DMS114 treated with DMSO at 0.1 percent for 48 hours (cell line): Measurements from ENCODE around the gene WDR6.
"Not testable (repeated sequence)": the region's sequence is repeated elsewhere in the genome, so short reads cannot be mapped to it uniquely, and the experiment has no call there.

Experiments
- DNase-seq: peaks from one replicate; lab custom pipeline; 2025; ENCODE audit not compliant: unreplicated experiment; lab: John Stamatoyannopoulos, UW

WDR6 gene

GRCh38 chr3:48990636-48991469 is 16.3 kb upstream of the WDR6 start:
- peak; percentile 17 for DNase-seq

DNA sequence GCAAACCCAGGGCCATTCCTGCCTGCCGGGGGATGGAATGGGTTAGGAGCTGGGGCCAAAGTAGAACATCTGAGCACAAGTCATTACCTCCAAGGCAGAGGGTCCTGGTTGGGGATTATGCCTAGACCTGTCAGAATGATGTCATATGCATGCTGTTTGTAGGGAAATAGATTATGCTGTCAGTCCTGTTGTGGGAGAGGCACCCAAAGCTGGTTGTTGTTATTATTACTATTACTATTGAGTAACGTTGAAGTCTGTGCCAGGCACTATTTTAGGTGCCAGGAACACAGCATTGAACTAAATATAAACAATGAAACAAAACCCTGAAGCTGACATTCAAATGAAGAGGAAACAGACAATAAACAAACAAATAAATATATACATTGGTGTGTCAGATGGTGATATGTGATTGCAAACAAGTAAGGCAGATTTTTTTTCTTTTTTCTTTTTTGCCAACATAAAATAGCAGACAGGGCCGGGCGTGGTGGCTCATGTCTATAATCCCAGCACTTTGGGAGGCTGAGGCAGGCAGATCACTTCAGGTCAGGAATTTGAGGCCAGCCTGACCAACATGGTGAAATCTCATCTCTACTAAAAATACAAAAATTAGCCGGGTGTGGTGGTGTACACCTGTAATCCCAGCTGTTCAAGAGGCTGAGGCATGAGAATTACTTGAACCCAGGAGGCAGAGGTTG is 15.2 kb upstream of the WDR6 start:
- no peak for DNase-seq

GRCh38 chr3:48993834-48994233 is 13.4 kb upstream of the WDR6 start:
- no peak for DNase-seq

DNA sequence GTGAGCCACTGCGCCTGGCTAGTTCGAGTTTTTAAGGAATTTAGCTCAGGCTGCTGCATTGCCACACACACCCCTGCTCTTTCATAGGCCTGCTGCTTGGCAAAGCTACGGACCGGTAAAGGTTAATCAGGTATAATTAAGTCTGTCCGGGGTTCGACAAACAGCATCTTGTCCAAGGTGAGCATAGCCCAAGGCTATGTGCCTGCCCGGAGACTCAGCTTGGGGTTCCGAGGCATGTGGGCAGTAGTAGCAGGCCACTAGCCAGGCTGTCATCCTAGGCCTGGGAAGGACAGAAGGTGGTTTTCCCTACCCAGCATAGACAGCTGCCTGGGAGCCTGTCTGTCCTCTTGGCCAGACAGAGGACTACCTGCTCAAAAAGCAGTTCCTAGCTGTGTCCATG is 10.6 kb upstream of the WDR6 start:
- no peak for DNase-seq

DNA sequence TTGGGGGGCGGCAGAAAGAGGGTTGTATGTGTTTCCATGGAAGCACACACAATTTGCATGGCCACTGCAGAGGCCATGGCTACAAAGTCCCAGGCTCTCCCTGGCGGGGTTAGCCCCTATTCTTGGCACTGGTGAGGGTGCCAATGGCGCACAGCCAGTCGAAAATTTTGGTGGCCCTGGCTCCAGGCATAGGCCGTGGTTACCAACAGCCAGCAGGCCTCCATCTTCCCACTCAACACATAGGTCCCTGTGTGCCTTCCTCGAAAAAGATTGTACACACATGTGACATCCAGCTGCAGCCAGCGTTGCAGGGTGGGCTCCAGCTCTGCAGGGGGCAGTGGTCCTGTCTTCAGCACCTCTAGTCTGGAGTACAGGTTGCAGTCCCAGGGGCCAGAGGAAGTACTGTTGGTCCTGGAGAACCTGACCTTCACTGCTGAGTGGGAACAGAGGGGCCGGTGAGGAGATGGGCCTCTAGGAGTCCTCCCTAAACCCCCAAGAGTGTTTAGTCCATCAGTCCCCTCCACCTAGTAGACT is 10.0 kb upstream of the WDR6 start:
- DNase-seq = no peak

- DNase-seq = no peak
These were observed 9.2 kb upstream of the WDR6 start for GRCh38 chr3:48997714-48998637.

DNA sequence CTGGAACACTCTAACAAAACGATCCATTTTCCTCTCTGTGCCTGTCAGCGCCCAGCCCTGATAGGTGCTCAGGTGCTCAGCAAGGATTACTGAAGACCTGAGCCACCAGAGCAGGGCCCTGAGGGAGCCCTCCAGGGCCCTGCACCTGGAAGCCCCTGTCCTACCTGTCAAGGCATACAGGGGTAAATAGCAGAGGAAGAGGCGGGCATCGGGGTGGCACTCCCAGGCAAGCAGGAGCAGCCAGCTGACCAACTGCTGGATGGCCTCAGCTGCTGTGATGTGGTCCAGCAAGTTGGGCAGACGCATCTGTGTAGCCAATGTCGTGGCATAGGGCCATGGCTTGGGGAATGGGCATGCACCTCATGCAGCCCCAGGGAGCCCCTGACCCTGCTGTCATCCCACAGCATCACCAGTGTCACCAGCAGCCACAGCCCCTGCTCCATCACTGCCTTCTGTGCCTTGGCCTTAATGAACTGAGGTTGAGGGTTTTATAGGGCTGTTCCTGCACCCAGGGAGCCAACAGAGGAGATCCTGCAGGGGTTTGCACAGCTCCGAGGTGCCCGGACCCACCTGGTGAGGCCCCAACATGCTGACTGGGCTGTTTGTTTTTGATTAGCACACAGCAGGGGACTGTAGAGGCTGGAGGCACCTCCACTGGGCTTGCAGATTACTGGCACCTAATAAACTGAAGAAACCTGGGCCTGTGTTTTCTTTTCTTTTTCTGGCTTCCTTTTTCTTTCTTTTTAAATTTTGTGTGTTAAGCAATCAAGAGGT is 7.9 kb upstream of the WDR6 start:
- no peak for DNase-seq

- DNase-seq = no peak
These were observed 6.0 kb upstream of the WDR6 start for GRCh38 chr3:49001155-49001554.

GRCh38 chr3:49004352-49005302 is 2.6 kb upstream of the WDR6 start:
- DNase-seq = no peak

DNA sequence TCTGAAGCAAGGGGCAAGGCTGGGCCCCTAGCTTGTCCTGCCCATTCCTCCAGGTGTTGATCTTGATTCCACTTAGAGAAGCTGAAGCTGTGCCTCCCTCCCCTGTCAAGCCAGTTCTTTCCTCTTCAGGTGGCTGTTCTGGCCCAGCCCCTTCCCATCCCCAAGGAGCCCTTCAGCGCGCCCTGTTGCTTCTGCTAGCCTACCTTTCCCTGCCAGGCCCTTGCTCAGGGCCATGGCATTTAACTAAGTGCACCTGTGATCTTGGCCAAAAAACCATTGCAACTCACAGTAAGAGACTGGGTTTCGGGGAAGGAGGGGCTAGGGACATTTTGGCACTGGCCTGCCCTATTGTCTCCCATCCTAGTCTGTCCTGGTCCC is 1.9 kb upstream of the WDR6 start:
- no peak for DNase-seq

DNA sequence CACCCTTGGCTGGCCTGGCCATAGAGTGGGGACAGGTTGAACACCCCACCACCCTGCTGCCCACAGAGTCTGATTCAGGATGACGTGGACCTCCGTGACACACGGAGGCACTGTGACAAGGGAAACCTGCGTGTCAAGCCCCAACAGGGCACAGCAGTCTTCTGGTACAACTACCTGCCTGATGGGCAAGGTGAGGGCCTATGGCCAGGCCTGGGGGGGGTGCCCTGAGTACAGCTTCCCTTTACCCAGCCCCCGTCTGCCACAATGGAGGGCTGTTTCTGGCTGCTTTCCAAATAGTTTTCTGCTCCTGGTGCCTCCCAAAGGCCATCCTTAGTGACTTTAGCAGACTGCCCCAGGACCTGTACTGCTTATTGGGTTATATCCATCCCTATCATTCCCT is 1.2 kb upstream of the WDR6 start:
- no peak for DNase-seq

DNA sequence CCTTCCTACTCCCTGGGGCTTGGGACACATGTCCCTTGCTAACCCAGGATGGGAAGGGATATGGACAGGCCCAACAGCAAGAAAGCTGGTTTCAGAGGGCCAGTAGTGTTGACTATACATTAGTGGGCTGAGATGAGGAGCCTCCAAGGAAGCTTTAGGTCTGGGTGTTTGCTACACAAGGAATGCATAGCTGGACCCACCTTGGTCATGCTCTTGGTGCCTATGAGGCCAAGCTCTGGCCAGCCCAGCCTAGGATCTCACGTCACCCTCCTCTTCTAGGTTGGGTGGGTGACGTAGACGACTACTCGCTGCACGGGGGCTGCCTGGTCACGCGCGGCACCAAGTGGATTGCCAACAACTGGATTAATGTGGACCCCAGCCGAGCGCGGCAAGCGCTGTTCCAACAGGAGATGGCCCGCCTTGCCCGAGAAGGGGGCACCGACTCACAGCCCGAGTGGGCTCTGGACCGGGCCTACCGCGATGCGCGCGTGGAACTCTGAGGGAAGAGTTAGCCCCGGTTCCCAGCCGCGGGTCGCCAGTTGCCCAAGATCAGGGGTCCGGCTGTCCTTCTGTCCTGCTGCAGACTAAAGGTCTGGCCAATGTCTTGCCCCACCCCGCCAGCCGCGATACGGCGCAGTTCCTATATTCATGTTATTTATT is 653 bp upstream of the WDR6 start:
- no peak for DNase-seq

DNA sequence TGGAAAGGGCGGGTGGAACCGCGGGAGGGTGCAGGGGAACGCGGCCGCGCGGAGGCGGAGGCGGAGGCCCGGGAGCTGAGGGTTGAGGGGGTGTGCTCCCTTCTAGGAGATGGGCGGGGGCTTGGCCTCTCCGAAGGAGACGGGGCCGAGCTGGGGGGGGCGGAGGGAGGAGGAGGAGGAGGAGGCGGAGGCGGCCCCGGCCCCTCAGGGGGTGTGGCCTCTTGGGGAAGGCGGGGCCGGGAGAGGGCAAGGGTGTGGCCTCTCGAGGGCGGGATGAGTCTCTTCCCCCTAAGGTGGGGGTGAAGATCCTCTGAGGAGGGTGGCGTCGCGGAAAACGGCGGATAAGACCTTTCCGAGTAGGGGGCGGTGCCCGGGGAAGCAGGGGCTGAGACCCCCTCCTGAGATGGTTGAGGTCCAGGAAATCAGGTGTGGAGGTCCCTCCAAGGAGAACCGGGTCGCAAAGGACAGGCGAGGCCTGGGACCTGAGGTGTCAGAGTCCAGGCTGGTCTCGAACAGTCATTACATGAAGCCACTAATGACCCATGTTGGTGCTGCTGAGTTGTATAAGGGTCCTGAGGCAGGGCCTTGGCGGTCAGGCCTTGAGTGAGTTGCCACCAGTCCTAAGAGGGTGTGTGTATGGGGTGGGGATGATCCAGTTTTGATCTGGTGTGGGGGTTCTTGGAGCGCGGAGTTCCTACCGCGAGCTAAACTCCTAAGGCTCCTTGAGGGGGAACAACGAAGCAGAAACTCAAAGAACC is 759 bp downstream of the WDR6 start:
- DNase-seq = peak; percentile 31

DNA sequence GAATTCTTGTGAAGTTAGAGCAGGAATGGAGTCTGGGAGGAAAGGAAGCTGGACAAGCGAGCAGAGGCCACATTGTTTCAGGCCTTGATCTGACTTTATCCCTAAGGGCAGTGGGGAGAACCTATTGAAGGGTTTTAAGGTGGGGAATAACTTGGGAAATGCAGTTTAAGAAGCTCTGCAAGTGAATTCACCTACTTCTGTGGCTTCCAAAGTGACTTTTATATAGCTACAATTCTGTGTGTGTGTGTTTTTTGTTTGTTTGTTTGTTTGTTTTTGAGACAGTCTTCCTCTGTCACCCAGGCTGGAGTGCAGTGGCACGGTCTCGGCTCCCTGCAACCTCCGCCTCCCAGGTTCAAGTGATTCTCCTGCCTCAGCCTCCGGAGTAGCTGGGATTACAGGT is 1.4 kb downstream of the WDR6 start:
- not testable (repeated sequence) for DNase-seq

DNA sequence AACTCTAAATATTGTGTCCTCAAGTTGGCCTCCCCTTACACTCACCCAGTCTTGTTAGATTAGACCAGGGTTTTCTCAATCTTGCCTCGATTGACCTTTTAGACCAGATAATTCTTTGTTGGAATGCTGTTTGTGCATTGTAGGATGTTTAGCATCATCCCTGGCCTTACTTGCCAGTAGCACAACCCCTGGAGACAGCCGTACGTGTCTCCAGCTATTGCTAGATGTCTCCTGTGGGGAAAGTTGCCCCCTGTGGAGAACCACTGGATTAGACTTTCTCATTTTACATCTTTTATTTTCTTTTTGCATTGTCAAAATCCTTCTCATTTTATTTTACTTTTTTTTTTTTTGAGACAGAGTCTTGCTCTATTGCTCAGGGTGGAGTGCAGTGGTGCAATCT is 2.2 kb downstream of the WDR6 start:
- no peak for DNase-seq

DNA sequence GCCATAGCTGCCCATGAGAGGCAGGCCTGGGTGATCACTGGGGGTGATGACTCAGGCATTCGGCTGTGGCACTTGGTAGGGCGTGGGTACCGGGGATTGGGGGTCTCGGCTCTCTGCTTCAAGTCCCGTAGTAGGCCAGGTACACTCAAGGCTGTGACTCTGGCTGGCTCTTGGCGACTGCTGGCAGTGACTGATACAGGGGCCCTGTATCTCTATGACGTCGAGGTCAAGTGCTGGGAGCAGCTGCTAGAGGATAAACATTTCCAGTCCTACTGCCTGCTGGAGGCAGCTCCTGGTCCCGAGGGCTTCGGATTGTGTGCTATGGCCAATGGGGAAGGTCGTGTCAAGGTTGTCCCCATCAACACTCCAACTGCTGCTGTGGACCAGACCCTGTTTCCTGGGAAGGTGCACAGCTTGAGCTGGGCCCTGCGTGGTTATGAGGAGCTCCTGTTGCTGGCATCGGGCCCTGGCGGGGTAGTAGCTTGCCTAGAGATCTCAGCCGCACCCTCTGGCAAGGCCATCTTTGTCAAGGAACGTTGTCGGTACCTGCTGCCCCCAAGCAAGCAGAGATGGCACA is 5.3 kb downstream of the WDR6 start:
- no peak for DNase-seq

GRCh38 chr3:49013113-49013737 is 6.0 kb downstream of the WDR6 start:
- DNase-seq = no peak
